ENCODE data around the gene NOS1AP. TPM values are rescaled to one million over a fixed set of nuclear protein-coding genes. Genes with fewer than 3 reads are reported as not detected.
"Not testable (repeated sequence)": the region's sequence is repeated elsewhere in the genome, so short reads cannot be mapped to it uniquely, and the experiment has no call there.

NOS1AP gene
- total RNA-seq, 2 experiments from 2014 or later = 0.34 to 0.35 TPM

DNA sequence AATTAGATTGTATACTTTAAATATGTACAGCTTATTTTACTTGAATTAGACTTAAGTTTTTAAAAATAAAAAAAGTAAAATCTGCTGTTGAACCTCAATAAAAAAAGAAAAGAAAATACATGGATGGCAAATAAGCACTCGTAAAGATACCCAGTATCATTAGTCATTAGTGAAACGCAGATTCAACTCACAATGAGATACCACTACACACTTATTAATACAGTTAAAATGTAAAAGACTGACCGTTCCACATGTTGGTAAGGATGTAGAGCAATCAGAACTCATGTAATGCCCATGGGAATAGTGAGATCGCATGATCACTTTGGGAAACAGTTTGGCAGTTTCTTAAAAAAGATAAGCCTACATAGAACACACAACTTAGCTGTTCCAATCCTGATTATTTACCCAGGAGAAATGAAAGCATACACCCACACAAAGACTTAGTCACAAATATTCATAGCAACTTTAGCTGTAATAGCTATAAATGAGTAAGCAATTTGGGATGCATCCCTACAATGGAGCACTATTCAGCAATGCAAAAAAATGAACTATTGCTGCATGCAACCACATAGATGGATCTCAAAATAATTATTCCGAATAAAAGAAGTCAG, 335.2 kb downstream of the NOS1AP start:
- no peaks in the 10 kb centered on the region for H3K36me3 Mint-ChIP-seq (ENCODE audit: low read depth)
- no peaks in the 10 kb centered on the region for H3K9me3 Mint-ChIP-seq (ENCODE audit: low read depth)
- intact Hi-C loops (cut with DNase I, micrococcal nuclease) = no loop called here
- H3K4me1 Mint-ChIP-seq = no peaks in the 10 kb centered on the region
- peaks cover 13% of the 10 kb centered on the region for H3K27me3 Mint-ChIP-seq
- ChIA-PET POLR2A (no interaction called here), CTCF (no interaction called here)
- no peak overlapping the region for H3K4me3 Mint-ChIP-seq
- DNase-seq (no peak), ATAC-seq (no peak)
- no peak overlapping the region for H3K27ac Mint-ChIP-seq

GRCh38 chr1:162405800-162406199, 336.3 kb downstream of the NOS1AP start:
- H3K9me3 Mint-ChIP-seq (ENCODE audit: low read depth) = no peaks in the 10 kb centered on the region

DNA sequence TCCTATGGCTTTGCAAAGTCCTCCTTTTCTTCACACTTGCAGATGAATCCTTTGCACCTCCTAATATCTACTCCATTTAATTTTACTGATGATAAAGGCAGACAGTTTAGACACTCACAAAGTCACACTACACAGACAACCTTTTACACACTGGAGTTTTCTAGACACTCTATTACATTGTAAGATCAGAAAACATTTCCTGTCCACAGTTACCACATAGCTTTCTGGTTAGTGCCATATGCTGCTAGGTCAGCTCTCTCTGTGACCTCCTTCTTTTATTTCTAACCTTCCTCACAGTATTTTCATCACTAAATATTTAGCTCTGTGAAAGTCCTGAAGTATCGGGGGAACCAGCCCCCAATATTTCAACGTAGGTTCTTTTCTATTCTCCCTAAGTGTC, 337.3 kb downstream of the NOS1AP start:
- Mint-ChIP-seq H3K4me3 (no peak overlapping the region), H3K4me1 (no peaks in the 10 kb centered on the region), H3K27ac (no peak overlapping the region), H3K9me3 (ENCODE audit: low read depth) (no peaks in the 10 kb centered on the region), H3K36me3 (ENCODE audit: low read depth) (no peaks in the 10 kb centered on the region), H3K27me3 (peaks cover 16% of the 10 kb centered on the region)
- DNase-seq (no peak), ATAC-seq (no peak)
- ChIA-PET CTCF (no interaction called here), POLR2A (no interaction called here)
- intact Hi-C loops (cut with DNase I, micrococcal nuclease) = no loop called here

More at GRCh38 chr1:162405800-162406199, 336.3 kb downstream of the NOS1AP start:
- ChIA-PET POLR2A (no interaction called here), CTCF (no interaction called here)
- DNase-seq (no peak), ATAC-seq (no peak)
- peaks cover 12% of the 10 kb centered on the region for H3K27me3 Mint-ChIP-seq
- no peaks in the 10 kb centered on the region for H3K36me3 Mint-ChIP-seq (ENCODE audit: low read depth)
- H3K27ac Mint-ChIP-seq = no peak overlapping the region
- no peak overlapping the region for H3K4me3 Mint-ChIP-seq
- intact Hi-C loops (cut with DNase I, micrococcal nuclease) = no loop called here
- no peaks in the 10 kb centered on the region for H3K4me1 Mint-ChIP-seq

GRCh38 chr1:162407539-162407938, 338.0 kb downstream of the NOS1AP start:
- H3K4me3 Mint-ChIP-seq = no peak overlapping the region
- DNase-seq (no peak), ATAC-seq (no peak)
- no peaks in the 10 kb centered on the region for H3K36me3 Mint-ChIP-seq (ENCODE audit: low read depth)
- no peak overlapping the region for H3K27ac Mint-ChIP-seq
- ChIA-PET POLR2A (no interaction called here), CTCF (no interaction called here)
- intact Hi-C loops (cut with DNase I, micrococcal nuclease) = no loop called here
- H3K9me3 Mint-ChIP-seq (ENCODE audit: low read depth) = no peaks in the 10 kb centered on the region
- H3K27me3 Mint-ChIP-seq = peaks cover 14% of the 10 kb centered on the region
- H3K4me1 Mint-ChIP-seq = no peaks in the 10 kb centered on the region

DNA sequence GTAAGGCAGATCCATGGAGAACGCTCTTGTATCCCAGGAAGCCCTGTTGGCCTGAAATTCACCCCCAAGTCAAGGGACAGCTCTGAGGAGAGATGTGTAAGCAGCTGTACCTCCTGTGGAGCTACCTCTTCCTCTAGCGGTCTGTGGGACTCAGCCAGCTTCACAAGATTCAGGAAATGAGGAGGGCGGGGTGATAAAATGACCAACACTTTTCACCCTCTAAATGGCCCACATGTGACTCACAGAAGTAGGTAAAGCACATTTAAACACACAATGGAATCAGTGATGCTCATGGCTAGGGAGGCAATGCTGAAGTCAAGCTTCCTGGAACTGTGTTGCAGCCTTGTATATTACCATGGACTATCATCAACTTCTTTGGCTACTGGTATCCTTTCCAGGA, 342.5 kb downstream of the NOS1AP start, which contains the start of gene SH2D1B:
SH2D1B (minus strand) TSS at position 135 of the 400 bp plus-strand sequence; CDS start at position 15, 120 bp downstream.
- Mint-ChIP-seq H3K4me3 (no peak within 1 kb of the TSS), H3K27ac (no peak within 1 kb of the TSS), H3K4me1 (no peaks in the 10 kb centered on the region), H3K27me3 (peaks cover 18% of the 10 kb centered on the region), H3K9me3 (ENCODE audit: low read depth) (no peaks in the 10 kb centered on the region), H3K36me3 (ENCODE audit: low read depth) (no peaks in the 10 kb centered on the region)
- ATAC-seq (no peak), DNase-seq (no peak)
- intact Hi-C loops (cut with DNase I, micrococcal nuclease) = no loop called here
- ChIA-PET POLR2A (interaction anchor here (0.6 kb wide), 1 partner anchor 591 kb away, joined by 4 read pairs; no protein-coding TSS in a partner anchor), CTCF (no interaction called here)

DNA sequence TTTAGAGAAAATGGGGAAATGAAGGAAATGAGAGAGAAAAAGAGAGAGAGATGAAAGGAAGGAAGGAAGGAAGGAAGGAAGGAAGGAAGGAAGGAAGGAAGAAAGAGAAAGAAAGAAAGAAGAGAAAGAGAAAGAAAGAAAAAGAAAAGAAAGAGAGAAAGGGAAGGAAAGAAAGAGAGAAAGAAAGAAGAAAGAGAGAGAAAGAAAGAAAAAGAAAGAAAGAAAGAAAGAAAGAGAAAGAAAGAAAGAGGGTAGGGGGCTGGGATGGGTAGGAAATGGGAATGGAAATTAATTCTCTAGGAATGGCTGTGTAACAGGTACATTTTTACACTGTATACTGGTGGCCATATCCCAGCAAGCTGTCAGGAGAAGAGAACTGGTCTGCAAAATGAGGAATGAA, 346.7 kb downstream of the NOS1AP start:
- Mint-ChIP-seq H3K27ac (no peak overlapping the region), H3K27me3 (peaks cover 21% of the 10 kb centered on the region), H3K4me3 (no peak overlapping the region), H3K36me3 (ENCODE audit: low read depth) (no peaks in the 10 kb centered on the region), H3K9me3 (ENCODE audit: low read depth) (no peaks in the 10 kb centered on the region), H3K4me1 (no peaks in the 10 kb centered on the region)
- CTCF ChIA-PET = no interaction called here
- POLR2A ChIA-PET = no interaction called here
- intact Hi-C loops (cut with DNase I, micrococcal nuclease) = no loop called here
- ATAC-seq (no peak), DNase-seq (no peak)

DNA sequence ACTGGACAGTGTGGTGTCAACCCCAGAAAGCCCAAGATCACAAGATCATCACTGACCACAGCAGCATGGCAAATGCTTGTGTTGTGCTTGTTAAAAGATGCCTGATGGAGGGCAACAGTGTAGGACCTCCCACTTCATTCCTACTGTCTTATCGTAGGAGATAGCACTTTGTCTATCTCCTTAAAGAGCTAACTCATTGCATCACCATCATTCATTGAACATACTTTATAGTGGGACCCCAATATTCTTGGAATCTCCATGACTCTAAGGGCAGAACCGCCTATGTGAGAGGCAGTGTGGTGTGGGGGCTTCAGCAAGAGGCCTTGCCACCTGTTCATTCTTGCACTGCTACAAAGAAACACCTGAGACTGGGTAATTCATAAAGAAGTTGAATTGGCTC, 347.4 kb downstream of the NOS1AP start:
- Mint-ChIP-seq H3K27me3 (peaks cover 21% of the 10 kb centered on the region), H3K9me3 (ENCODE audit: low read depth) (no peaks in the 10 kb centered on the region), H3K4me3 (no peak overlapping the region), H3K36me3 (ENCODE audit: low read depth) (no peaks in the 10 kb centered on the region), H3K4me1 (no peaks in the 10 kb centered on the region), H3K27ac (no peak overlapping the region)
- ChIA-PET CTCF (no interaction called here), POLR2A (no interaction called here)
- DNase-seq (no peak), ATAC-seq (no peak)
- intact Hi-C loops (cut with DNase I, micrococcal nuclease) = no loop called here

DNA sequence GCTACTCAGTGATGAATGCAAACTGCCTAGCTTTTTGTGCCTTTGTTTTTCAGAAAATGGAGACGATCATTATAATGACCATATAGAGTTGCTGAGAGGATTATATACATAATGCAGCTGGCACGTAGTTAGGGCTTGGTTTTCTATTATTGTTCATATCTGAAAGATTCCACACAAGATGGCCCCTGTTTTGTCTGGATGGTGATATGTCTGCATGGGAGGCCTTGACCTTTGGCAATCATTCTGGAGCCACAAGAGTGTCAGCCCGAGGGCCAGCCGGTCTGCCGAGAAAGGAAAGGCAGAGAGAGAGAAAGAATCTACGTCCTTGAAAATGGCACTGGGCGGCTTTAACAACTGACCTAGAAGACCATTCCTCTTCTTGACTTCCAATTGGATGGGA, 348.2 kb downstream of the NOS1AP start:
- no peaks in the 10 kb centered on the region for H3K36me3 Mint-ChIP-seq (ENCODE audit: low read depth)
- H3K4me1 Mint-ChIP-seq = no peaks in the 10 kb centered on the region
- intact Hi-C loops (cut with DNase I, micrococcal nuclease) = no loop called here
- CTCF ChIA-PET = no interaction called here
- H3K9me3 Mint-ChIP-seq (ENCODE audit: low read depth) = no peaks in the 10 kb centered on the region
- ATAC-seq (no peak), DNase-seq (no peak)
- H3K27me3 Mint-ChIP-seq = peaks cover 20% of the 10 kb centered on the region
- no peak overlapping the region for H3K4me3 Mint-ChIP-seq
- POLR2A ChIA-PET = no interaction called here
- no peak overlapping the region for H3K27ac Mint-ChIP-seq

- ATAC-seq; H3K36me3 Mint-ChIP-seq (ENCODE audit: low read depth); H3K9me3 Mint-ChIP-seq (ENCODE audit: low read depth); H3K27ac Mint-ChIP-seq; POLR2A ChIA-PET; CTCF ChIA-PET; DNase-seq; H3K4me3 Mint-ChIP-seq; intact Hi-C loops (cut with DNase I, micrococcal nuclease); H3K4me1 Mint-ChIP-seq: not testable (repeated sequence)
- peaks cover 18% of the 10 kb centered on the region for H3K27me3 Mint-ChIP-seq
Measured at GRCh38 chr1:162418584-162418983, 349.1 kb downstream of the NOS1AP start.

- H3K27ac Mint-ChIP-seq; H3K4me1 Mint-ChIP-seq; intact Hi-C loops (cut with DNase I, micrococcal nuclease); DNase-seq; H3K9me3 Mint-ChIP-seq (ENCODE audit: low read depth); H3K4me3 Mint-ChIP-seq; H3K36me3 Mint-ChIP-seq (ENCODE audit: low read depth); POLR2A ChIA-PET; ATAC-seq: not testable (repeated sequence)
- CTCF ChIA-PET = interaction anchor here (1.1 kb wide), 1 partner anchor 97 kb away, joined by 4 read pairs; no protein-coding TSS in a partner anchor
- H3K27me3 Mint-ChIP-seq = peaks cover 22% of the 10 kb centered on the region
Measured at GRCh38 chr1:162419450-162419931, 350.0 kb downstream of the NOS1AP start.
